B cell (primary cell): ENCODE data around the gene ACY1. TPM values are rescaled to one million over a fixed set of nuclear protein-coding genes. Genes with fewer than 3 reads are reported as not detected.
A peak's percentile ranks its signal among the peaks of the same experiment; 100 is the strongest.

Experiments
- ATAC-seq: fragments of 200-7000 bp; cut with Tn5 transposase; one replicate; pipeline ENCODE4 v1.10.0; 2021; ENCODE audit warnings: low read depth, mild to moderate bottlenecking, moderate number of reproducible peaks, moderate library complexity
- CTCF ChIA-PET: fragments of 350-600 bp; sonication (Branson Sonifier 250); formaldehyde crosslinking; loops from one replicate; lab custom pipeline; 2021; ENCODE audit warnings: antibody characterized with exemption, inconsistent platforms; lab: Charles Lee
- POLR2A ChIA-PET: fragments of 350-600 bp; sonication (Branson Sonifier 250); formaldehyde crosslinking; loops from one replicate; lab custom pipeline; 2021; ENCODE audit warnings: antibody characterized with exemption; lab: Charles Lee
- DNase-seq: peaks from one replicate; pipeline ENCODE4 v3.0.0; 2013
- H2AFZ ChIP-seq: 2 replicates; pipeline ENCODE4 v1.6.1; 2012; ENCODE audit warnings: mild to moderate bottlenecking, low read depth, low read length; ENCODE audit not compliant: insufficient read depth, poor library complexity, severe bottlenecking
- H3K27ac ChIP-seq, 2 donors: 1 replicate in 1 of 2; 2 replicates in 1 of 2; pipeline ENCODE4 v1.5.1; 2012 to 2013; ENCODE audit warnings: low read length in 2 of 2, mild to moderate bottlenecking in 2 of 2, moderate library complexity in 1 of 2
- H3K27me3 ChIP-seq, 4 experiments: fragments of 200-600 bp in 1 of 4; sonication (generic) in 1 of 4; replicated peaks in 1 of 4; 1 replicate in 2 of 4; 2 replicates in 2 of 4; pipeline versions ENCODE4 v1.6.1 to v1.7.0; 2013 to 2016; ENCODE audit warnings: low read length in 3 of 4, mild to moderate bottlenecking in 2 of 4, mixed read lengths in 1 of 4, moderate library complexity in 1 of 4; ENCODE audit not compliant: insufficient read depth in 4 of 4, control insufficient read depth in 3 of 4; ENCODE audit errors: control extremely low read depth in 1 of 4
- H3K36me3 ChIP-seq, 2 experiments: replicated peaks in 1 of 2; 1 replicate in 1 of 2; 2 replicates in 1 of 2; pipeline versions ENCODE4 v1.6.1 to v1.7.1; 2013; ENCODE audit warnings: low read length in 1 of 2; ENCODE audit not compliant: insufficient read depth in 2 of 2, control insufficient read depth in 1 of 2; ENCODE audit errors: control extremely low read depth in 1 of 2, extremely low read depth in 1 of 2
- H3K4me1 ChIP-seq, 2 donors: fragments of 200-600 bp in 1 of 2; sonication (generic) in 1 of 2; 1 replicate in 1 of 2; 2 replicates in 1 of 2; pipeline versions ENCODE4 v1.5.1 to v1.6.1; 2013 to 2017; ENCODE audit warnings: low read length in 2 of 2; ENCODE audit not compliant: control insufficient read depth in 2 of 2, insufficient read depth in 2 of 2
- H3K4me2 ChIP-seq: replicated peaks from 2 replicates; pipeline ENCODE3; 2012; ENCODE audit warnings: mild to moderate bottlenecking, low read depth, low read length; ENCODE audit not compliant: poor library complexity, severe bottlenecking
- H3K4me3 ChIP-seq, 5 experiments: fragments of 200-600 bp in 1 of 5; sonication (generic) in 1 of 5; 1 replicate in 3 of 5; 2 replicates in 2 of 5; pipeline versions ENCODE4 v1.5.1 to v1.7.0; 2011 to 2016; ENCODE audit warnings: low read length in 4 of 5, mild to moderate bottlenecking in 4 of 5, low read depth in 2 of 5, control low read depth in 1 of 5, moderate library complexity in 1 of 5; ENCODE audit not compliant: insufficient read depth in 1 of 5; ENCODE audit errors: control extremely low read depth in 1 of 5, extremely low read depth in 1 of 5
- H3K79me2 ChIP-seq: fragments of 200-600 bp; sonication (generic); one replicate; pipeline ENCODE4 v1.6.0; 2016; ENCODE audit warnings: low read length; ENCODE audit not compliant: control insufficient read depth, insufficient read depth
- H3K9ac ChIP-seq: fragments of 200-600 bp; sonication (generic); 2 replicates; pipeline ENCODE4 v1.6.1; 2017; ENCODE audit warnings: mild to moderate bottlenecking, low read length, moderate library complexity
- H3K9me3 ChIP-seq, 3 donors: one replicate each; pipeline versions ENCODE4 v1.6.1 to v1.7.1; 2013; ENCODE audit warnings: low read length in 2 of 3; ENCODE audit not compliant: control insufficient read depth in 2 of 3, insufficient read depth in 1 of 3; ENCODE audit errors: control extremely low read depth in 1 of 3
- H4K20me1 ChIP-seq: 2 replicates; pipeline ENCODE4 v1.6.0; 2012; ENCODE audit warnings: mild to moderate bottlenecking, low read length; ENCODE audit not compliant: insufficient read depth, control insufficient read depth, poor library complexity, severe bottlenecking
- H3K27ac Mint-ChIP-seq: one replicate; pipeline ENCODE4 v1.8.0; 2021; ENCODE audit warnings: mixed read lengths
- H3K27me3 Mint-ChIP-seq: one replicate; pipeline ENCODE4 v1.8.0; 2021; ENCODE audit warnings: mixed read lengths
- H3K4me1 Mint-ChIP-seq: one replicate; pipeline ENCODE4 v1.8.0; 2021; ENCODE audit warnings: mixed read lengths
- H3K4me3 Mint-ChIP-seq: one replicate; pipeline ENCODE4 v1.8.0; 2021; ENCODE audit warnings: mixed read lengths
- H3K9me3 Mint-ChIP-seq: one replicate; pipeline ENCODE4 v1.8.0; 2022; ENCODE audit warnings: mixed read lengths; ENCODE audit not compliant: insufficient read depth
- EZH2 ChIP-seq: IDR thresholded peaks from 2 replicates; pipeline ENCODE4 v1.6.1; 2012; ENCODE audit warnings: borderline replicate concordance, low read depth, mild to moderate bottlenecking, moderate library complexity, low read length; ENCODE audit not compliant: insufficient read depth, poor library complexity, severe bottlenecking
- WGBS: methylation state at CpG from one replicate; pipeline ENCODE4 v1.1.5; 2013; ENCODE audit warnings: missing lambda C conversion rate; ENCODE audit not compliant: insufficient coverage; 5-methylcytosine and 5-hydroxymethylcytosine counted together
- intact Hi-C: fragments of 100-400 bp; cut with micrococcal nuclease; formaldehyde crosslinking; loops from one replicate; pipeline ENCODE4 v1.10.0; 2022
- polyA plus RNA-seq: library from polyadenylated mRNA; depleted of rRNA; stranded (reverse); fragments of >200 nt; gene quantifications from 2 replicates; pipeline ENCODE4 v1.2.3, GENCODE V29; 2012
- total RNA-seq, 2 donors: library from RNA; stranded (reverse); fragments of 120-200 nt in 1 of 2; gene quantifications; 1 replicate in 1 of 2; 2 replicates in 1 of 2; pipeline versions ENCODE4 v1.2.3 to v1.2.4, GENCODE V29; 2013 to 2022
- TF ChIP-seq, protein P1 (sequence below): fragments of 200-600 bp; IDR thresholded peaks from one replicate; pipeline ENCODE4 v1.8.0; 2022; ENCODE audit warnings: antibody characterized with exemption, mild to moderate bottlenecking

ACY1 gene
- total and polyA plus RNA-seq, 2 donors (not counting 1 experiment from before 2014, with no cell fraction given) = 14.6 to 26.2 TPM

DNA sequence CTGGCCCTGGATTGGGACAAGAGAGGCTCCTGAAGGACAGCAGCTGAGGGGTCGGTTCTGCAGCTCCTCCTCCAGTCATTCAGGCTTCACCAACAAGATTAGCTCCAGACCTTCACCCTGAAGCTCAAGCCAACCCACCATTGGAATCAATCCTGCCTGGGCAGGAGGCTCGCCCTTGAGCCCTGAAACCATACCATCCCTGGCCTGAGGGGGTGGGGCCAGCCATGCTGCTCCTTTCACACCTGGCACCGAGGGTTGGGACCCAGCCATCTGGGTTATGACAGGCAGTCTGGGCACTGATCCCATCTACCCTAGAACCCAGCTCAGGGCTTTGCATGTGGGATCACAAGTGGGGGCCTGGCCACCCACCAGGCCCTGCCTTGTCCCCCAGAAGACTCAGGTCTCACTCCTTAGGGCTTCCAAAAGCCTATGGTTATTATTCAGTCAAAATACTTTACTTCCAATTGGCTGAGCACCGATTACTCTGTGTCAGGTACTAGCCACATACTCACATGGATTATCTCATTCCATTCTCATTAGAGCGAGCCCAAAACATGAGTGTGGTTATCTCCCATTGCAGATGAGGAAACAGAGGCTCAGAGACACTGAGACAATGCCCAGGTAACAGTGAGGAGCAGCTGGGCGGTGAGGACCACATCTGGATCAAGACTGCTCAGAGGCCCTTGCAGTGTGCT lies 12.6 kb upstream of the ACY1 start:
- CTCF ChIA-PET = interaction anchor here (0.8 to 4.8 kb wide), 4 partner anchors 8 to 29 kb away, joined by 3 to 45 read pairs (median 5); partner anchors contain the start of genes PARP3 and RRP9

More for the DNA sequence above, 12.6 kb upstream of the ACY1 start:
- peaks cover 18 to 40% of the 10 kb centered on the region in 2 donors for H3K4me1 ChIP-seq
- ATAC-seq (no peak), DNase-seq (no peak)
- POLR2A ChIA-PET = interaction anchor here (0.9 kb wide), 1 partner anchor 29 kb away, joined by 3 read pairs; the partner anchor contains the start of gene RRP9
- no peaks in the 10 kb centered on the region for H3K9me3 ChIP-seq
- peak overlapping the region; percentile 13 for H3K4me3 Mint-ChIP-seq
- H3K4me1 Mint-ChIP-seq = peaks cover 35% of the 10 kb centered on the region
- no peaks in the 10 kb centered on the region for H4K20me1 ChIP-seq
- H3K79me2 ChIP-seq = peaks cover 18% of the 10 kb centered on the region
- no peak overlapping the region for H3K4me3 ChIP-seq
- H3K27ac Mint-ChIP-seq = no peak overlapping the region
- no peak overlapping the region for H3K4me2 ChIP-seq
- 94% methylated on average over 6 of the region's 6 CpGs for WGBS
- H2AFZ ChIP-seq = no peak overlapping the region
- no peak overlapping the region for H3K9ac ChIP-seq
- TF ChIP-seq EZH2 = no peak
- TF ChIP-seq, protein P1, sequence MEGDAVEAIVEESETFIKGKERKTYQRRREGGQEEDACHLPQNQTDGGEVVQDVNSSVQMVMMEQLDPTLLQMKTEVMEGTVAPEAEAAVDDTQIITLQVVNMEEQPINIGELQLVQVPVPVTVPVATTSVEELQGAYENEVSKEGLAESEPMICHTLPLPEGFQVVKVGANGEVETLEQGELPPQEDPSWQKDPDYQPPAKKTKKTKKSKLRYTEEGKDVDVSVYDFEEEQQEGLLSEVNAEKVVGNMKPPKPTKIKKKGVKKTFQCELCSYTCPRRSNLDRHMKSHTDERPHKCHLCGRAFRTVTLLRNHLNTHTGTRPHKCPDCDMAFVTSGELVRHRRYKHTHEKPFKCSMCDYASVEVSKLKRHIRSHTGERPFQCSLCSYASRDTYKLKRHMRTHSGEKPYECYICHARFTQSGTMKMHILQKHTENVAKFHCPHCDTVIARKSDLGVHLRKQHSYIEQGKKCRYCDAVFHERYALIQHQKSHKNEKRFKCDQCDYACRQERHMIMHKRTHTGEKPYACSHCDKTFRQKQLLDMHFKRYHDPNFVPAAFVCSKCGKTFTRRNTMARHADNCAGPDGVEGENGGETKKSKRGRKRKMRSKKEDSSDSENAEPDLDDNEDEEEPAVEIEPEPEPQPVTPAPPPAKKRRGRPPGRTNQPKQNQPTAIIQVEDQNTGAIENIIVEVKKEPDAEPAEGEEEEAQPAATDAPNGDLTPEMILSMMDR = no peak
- no peaks in the 10 kb centered on the region for H3K27me3 Mint-ChIP-seq
- intact Hi-C loops = loop anchor here (10.0 kb wide), 1 partner anchor 734 kb away; the partner anchor contains the start of genes GLT8D1 and SPCS1
- H3K27me3 ChIP-seq = no peaks in the 10 kb centered on the region
- no peak overlapping the region for H3K27ac ChIP-seq
- peaks cover 0 to 3% of the 10 kb centered on the region in 2 experiments for H3K36me3 ChIP-seq
- no peaks in the 10 kb centered on the region for H3K9me3 Mint-ChIP-seq
